MM.1S (cell line): ENCODE results near the gene SNN.

ENCODE experiments used
- CTCF ChIP-seq: fragments of 300-600 bp; sonication (generic); IDR thresholded peaks from 2 replicates; pipeline ENCODE4 v1.5.1; 2016; ENCODE audit warnings: antibody characterized with exemption, low read length, mixed read lengths
- EZH2 ChIP-seq: fragments of 300-600 bp; sonication (generic); optimal IDR thresholded peaks from 2 replicates; pipeline ENCODE3; 2017; ENCODE audit warnings: low read depth, mild to moderate bottlenecking, antibody characterized with exemption, low read length, mixed read lengths
- EZH2phosphoT487 ChIP-seq: fragments of 300-600 bp; sonication (generic); IDR thresholded peaks from 2 replicates; pipeline ENCODE4 v1.6.1; 2018; ENCODE audit warnings: antibody characterized with exemption, low read length

GRCh38 chr16:11692171-11692570 lies 23.9 kb downstream of the SNN start:
- no peak for TF ChIP-seq CTCF
- TF ChIP-seq EZH2phosphoT487, result no peak
- TF ChIP-seq EZH2, result no peak
